ENCODE results near the gene XPO4. TPM values are rescaled to one million over a fixed set of nuclear protein-coding genes. Genes with fewer than 3 reads are reported as not detected.

Gene XPO4
- total and polyA plus RNA-seq, 10 of the 15 experiments (the other 5 are each of a cell fraction or from before 2014, with no cell fraction given) = 3.6 to 24.9 (median 18.4) TPM

DNA sequence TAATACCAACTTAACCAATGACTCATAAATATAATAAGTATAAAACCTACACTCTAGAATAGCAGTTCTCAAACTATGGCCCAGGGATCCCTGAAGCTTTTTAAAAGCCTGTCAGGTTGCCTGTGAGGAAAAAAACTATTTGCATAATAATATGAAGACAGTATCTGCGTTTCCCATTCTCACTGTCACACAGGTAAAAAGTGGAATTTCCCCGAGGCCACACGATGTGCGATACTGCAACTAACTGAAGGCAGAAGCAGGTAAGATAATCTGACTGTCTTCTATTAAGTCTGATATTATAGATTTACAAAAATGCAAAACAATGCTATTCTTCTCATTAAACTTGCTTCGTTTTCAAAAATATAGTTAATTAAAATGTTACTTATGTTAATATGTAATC lies 76.2 kb downstream of the XPO4 start (continued):
- no peak for TF ChIP-seq CHD2 (IDR thresholded peaks at IDR 0.05; ENCODE audit: borderline replicate concordance, low read depth, low read length)
- TF ChIP-seq, protein P1, sequence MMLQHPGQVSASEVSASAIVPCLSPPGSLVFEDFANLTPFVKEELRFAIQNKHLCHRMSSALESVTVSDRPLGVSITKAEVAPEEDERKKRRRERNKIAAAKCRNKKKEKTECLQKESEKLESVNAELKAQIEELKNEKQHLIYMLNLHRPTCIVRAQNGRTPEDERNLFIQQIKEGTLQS (IDR thresholded peaks at IDR 0.05; ENCODE audit: borderline replicate concordance, extremely low read depth, low read depth, low read length) = no peak

- H3K4me2 ChIP-seq (ENCODE audit: control insufficient read depth, insufficient read depth) = no peak overlapping the region
- DNase-seq (ENCODE audit: low read depth, low spot score) (no peak), FAIRE-seq (no peak), ATAC-seq (no peak)
- BruUV-seq (replicated peaks) = no TSS peak
- in situ Hi-C loops (cut with MboI) (loop anchor here (5.0 to 25.0 kb wide), 2 partner anchors 323 to 638 kb away; partner anchors contain the start of gene GJB2), intact Hi-C loops (cut with micrococcal nuclease; ENCODE audit: unreplicated experiment) (loop anchor here (5.0 kb wide), 2 partner anchors 102 to 628 kb away; no protein-coding TSS in a partner anchor)
- H3K36me3 ChIP-seq (ENCODE audit: control insufficient read depth in 2 of 2, insufficient read depth in 2 of 2, low read length in 1 of 2) = peaks cover 0 to 8% of the 10 kb centered on the region in 2 experiments; a peak in 1 of 4 replicates
- H4K20me1 ChIP-seq (ENCODE audit: control insufficient read depth, insufficient read depth) = no peaks in the 10 kb centered on the region
- SMC1A ChIA-PET (ENCODE audit: uncharacterized antibody, unreplicated experiment) = interaction anchor here (2.2 kb wide), 1 partner anchor 7 kb away, joined by 6 read pairs; no protein-coding TSS in a partner anchor
- no peaks in the 10 kb centered on the region for H3K4me1 ChIP-seq (ENCODE audit: control insufficient read depth, insufficient read depth, low read length)
- 93% methylated on average over 3 of the region's 3 CpGs for WGBS (ENCODE audit: insufficient coverage, insufficient replicate concordance, low lambda C conversion rate, missing lambda C conversion rate)
- H3K79me2 ChIP-seq (ENCODE audit: control insufficient read depth, insufficient read depth, low read length) = no peaks in the 10 kb centered on the region
- H3K9me3 ChIP-seq (replicated peaks; ENCODE audit: control insufficient read depth, insufficient read depth, low read length) = no peaks in the 10 kb centered on the region
- RAD21 ChIA-PET (ENCODE audit: unreplicated experiment) = interaction anchor here (0.8 kb wide), 1 partner anchor 32 kb away, joined by 3 read pairs; no protein-coding TSS in a partner anchor
- no peaks in the 10 kb centered on the region for H3K27me3 ChIP-seq (replicated peaks in 1 of 2; ENCODE audit: control insufficient read depth in 2 of 2, insufficient read depth in 2 of 2, low read length in 1 of 2)
- CTCF ChIA-PET = interaction anchor here (1.0 to 6.2 kb wide), 4 partner anchors 10 to 332 kb away, joined by 3 to 127 read pairs (median 19); no protein-coding TSS in a partner anchor
- H3K9ac ChIP-seq (ENCODE audit: control insufficient read depth, insufficient read depth, low read length) = no peak overlapping the region
- H2AFZ ChIP-seq (ENCODE audit: control insufficient read depth, low read depth, low read length) = no peak overlapping the region
- no peak overlapping the region for H3K4me3 ChIP-seq
- POLR2A ChIA-PET = interaction anchor here (0.6 kb wide), 1 partner anchor 132 kb away, joined by 5 read pairs; no protein-coding TSS in a partner anchor
- TF ChIP-seq TCF3 (IDR thresholded peaks at IDR 0.05; ENCODE audit: borderline replicate concordance, insufficient read depth, low read depth, low read length) (peak; percentile 34; the same call in 1 of the 2 replicates), NBN (IDR thresholded peaks at IDR 0.05) (no peak), JUNB (IDR thresholded peaks at IDR 0.05) (no peak)
- H3K27ac ChIP-seq (ENCODE audit: control insufficient read depth, insufficient read depth) = no peak overlapping the region
Observed at GRCh38 chr13:20825477-20825875, 77.1 kb downstream of the XPO4 start.

All from GM12878 (cell line).